CD1c-positive myeloid dendritic cell (primary cell): Measurements from ENCODE around the gene HSD17B2.
"Not testable (repeated sequence)": the region's sequence is repeated elsewhere in the genome, so short reads cannot be mapped to it uniquely, and the experiment has no call there.

ENCODE experiments used
- DNase-seq: peaks from one replicate; pipeline ENCODE4 v3.0.0-alpha.2; 2016; ENCODE audit errors: extremely low spot score

HSD17B2 gene

GRCh38 chr16:82081264-82081663 is 46.2 kb downstream of the HSD17B2 start:
- no peak for DNase-seq

- no peak for DNase-seq
Measured at GRCh38 chr16:82082097-82082496, 47.0 kb downstream of the HSD17B2 start.

GRCh38 chr16:82082543-82083244 is 47.6 kb downstream of the HSD17B2 start:
- no peak for DNase-seq

- DNase-seq: no peak
Measured at GRCh38 chr16:82083710-82084353, 48.8 kb downstream of the HSD17B2 start.

- DNase-seq: no peak
Measured at GRCh38 chr16:82085011-82085779, 50.1 kb downstream of the HSD17B2 start.

DNA sequence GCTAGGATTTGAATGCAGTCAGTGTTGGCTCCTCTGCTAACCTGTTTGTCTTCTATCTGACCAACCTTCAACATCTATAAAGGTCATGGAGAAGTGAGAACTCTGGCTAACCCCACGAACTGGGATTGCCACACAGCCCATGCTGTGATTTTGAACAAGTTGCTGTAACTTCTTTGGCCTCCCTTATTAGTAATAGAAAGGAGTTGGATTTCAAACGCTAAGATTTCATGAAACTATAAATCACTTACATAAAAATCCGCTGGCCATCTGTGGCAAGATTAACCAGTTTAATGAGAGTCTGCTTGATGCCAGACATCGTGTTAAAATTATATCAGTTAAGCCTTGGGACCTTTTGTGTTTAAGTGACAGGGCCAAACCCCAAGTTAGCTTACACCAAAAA is 53.4 kb downstream of the HSD17B2 start:
- no peak for DNase-seq

- DNase-seq: no peak
Measured at GRCh38 chr16:82091241-82091640, 56.2 kb downstream of the HSD17B2 start.

DNA sequence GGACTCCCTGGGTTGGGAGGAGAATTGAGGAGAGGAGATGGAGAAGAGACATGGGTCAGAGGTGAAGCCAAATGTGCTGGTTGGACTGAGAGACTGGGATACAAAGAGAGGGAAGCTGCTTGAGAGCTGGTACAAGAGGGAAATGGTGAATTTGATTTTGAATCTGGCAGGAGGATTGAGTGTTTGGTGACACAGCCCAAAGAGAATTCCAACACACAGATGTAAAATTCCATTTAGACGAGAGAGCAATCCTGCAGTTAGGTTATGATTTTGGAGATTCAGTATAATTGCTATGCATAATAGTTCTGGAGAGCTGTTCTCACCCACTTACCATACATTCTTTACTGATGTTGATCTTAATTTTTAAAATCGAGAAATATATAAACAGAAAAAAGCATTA is 57.7 kb downstream of the HSD17B2 start:
- DNase-seq: no peak

DNA sequence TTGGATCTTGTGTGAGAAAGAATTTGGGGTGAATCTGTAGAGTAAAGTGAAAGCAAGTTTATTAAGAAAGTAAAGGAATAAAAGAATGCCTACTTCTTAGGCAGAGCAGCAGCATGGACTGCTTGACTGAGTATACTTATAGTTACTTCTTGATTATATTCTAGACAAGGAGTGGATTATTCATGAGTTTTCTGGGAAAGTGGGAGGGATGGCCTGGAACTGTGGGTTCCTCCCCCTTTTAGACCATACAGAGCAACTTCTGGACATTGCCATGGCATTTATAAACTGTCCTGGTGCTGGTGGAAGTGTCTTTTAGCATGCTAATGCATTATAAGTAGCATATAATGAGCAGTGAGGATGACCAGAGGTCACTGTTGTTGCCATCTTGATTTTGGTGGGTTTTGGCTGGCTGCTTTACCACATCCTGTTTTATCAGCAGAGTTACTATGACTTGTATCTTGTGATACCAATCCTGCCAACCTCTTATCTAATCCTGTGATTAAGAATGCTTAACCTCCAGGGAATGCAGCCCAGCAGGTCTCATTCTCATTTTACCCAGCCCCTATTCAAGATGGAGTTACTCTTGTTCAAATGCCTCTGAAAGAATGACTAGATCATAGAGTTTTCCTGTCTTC is 58.7 kb downstream of the HSD17B2 start:
- DNase-seq: no peak

- no peak for DNase-seq
Measured at GRCh38 chr16:82094942-82095540, 60.0 kb downstream of the HSD17B2 start.

- DNase-seq: no peak
Measured at GRCh38 chr16:82096641-82097040, 61.6 kb downstream of the HSD17B2 start.

- no peak for DNase-seq
Measured at GRCh38 chr16:82105107-82105506, 70.1 kb downstream of the HSD17B2 start.

DNA sequence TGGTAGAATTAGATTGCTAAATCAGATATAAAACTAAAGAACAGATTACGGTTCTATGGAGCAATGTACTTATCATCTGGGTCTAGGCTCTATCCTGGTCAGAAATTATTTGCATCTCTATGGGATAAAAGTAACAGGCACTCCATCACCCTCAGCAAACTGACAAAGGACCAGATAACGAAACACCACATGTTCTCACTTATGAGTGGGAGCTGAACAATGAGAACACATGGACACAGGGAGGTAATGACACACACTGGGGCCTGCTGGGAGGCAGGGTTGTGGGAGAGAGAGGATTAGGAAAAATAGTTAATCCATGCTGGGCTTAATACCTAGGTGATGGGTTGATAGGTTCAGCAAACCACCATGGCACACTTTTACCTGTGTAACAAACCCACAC is 73.0 kb downstream of the HSD17B2 start:
- no peak for DNase-seq

DNA sequence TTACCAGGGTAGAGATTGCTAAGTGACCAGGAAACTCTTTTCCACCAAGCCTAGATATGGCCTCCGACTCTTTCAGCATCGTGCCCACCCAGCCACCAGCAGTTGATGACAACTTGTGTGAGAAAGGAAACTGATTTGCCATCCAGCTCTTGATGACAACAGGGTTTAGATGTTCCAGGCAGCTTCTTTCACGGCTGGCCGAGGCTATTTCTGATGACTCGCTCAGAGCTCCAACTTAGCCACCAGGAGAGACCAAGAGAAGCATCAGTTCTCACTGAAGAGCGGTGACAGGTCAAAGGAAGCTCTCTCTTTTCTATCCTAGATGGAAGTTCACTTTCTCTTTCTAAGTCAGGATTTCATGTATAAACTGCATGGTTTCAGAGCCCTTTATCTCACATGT is 73.7 kb downstream of the HSD17B2 start:
- DNase-seq: no peak

- DNase-seq: not testable (repeated sequence)
Measured at GRCh38 chr16:82109266-82109665, 74.2 kb downstream of the HSD17B2 start.

- DNase-seq: no peak
Measured at GRCh38 chr16:82111944-82112343, 76.9 kb downstream of the HSD17B2 start.

GRCh38 chr16:82113741-82114140 is 78.7 kb downstream of the HSD17B2 start:
- peak; percentile 38 for DNase-seq

DNA sequence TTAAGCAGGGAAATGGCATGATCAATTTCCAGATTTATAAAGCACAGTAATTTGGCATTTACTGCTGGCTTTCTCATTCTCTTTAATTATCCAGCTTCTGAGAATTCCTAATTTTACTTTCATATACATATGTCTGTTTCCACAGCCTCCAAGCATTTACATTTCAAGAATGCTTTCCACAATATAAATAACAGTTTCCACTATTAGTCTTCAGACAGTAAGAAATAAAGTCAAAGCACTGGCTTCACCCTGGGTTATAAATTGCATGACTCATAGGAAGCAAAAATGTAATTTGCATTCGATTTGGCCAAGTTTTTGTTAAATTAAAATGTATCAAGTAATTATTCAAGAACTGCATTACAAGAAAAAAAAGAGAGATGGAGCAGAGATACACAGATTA is 81.5 kb downstream of the HSD17B2 start:
- no peak for DNase-seq

- no peak for DNase-seq
Measured at GRCh38 chr16:82118749-82119148, 83.7 kb downstream of the HSD17B2 start.

- no peak for DNase-seq
Measured at GRCh38 chr16:82119405-82119804, 84.4 kb downstream of the HSD17B2 start.

DNA sequence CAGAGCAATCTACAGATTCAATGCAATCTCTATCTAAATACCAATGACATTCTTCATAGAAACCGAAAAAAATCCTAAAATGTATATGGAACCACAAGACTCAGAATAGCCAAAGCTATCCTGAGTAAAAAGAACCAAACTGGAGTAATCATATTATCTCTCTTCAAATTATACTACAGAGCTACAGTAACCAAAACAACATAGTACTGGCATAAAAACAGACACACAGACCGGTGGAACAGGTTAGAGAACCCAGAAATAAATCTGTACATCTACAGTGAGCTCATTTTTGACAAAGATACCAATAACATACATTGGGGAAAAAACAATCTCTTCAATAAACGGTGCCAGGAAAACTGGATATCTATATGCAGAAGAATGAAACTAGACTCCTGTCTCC is 89.6 kb downstream of the HSD17B2 start:
- no peak for DNase-seq

DNA sequence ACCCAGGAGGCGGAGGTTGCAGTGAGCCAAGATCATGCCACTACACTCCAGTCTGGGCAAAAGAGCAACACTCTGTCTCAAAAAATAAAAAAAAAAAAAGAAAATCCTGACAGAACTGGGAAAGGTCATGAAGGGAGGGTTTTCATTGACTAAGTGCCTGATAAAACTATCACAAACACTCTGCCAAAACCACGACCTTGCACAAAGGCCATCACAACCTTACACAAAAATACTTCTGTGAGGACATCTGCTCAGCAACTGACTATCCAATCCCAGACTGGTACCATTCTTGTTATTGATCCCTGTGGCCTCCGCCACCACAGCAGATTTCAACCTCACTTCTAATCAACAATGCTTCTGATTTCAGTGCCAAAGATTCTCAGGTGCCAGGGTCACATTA is 94.8 kb downstream of the HSD17B2 start:
- no peak for DNase-seq
